Measurements from ENCODE around the gene RAD18.

DNA sequence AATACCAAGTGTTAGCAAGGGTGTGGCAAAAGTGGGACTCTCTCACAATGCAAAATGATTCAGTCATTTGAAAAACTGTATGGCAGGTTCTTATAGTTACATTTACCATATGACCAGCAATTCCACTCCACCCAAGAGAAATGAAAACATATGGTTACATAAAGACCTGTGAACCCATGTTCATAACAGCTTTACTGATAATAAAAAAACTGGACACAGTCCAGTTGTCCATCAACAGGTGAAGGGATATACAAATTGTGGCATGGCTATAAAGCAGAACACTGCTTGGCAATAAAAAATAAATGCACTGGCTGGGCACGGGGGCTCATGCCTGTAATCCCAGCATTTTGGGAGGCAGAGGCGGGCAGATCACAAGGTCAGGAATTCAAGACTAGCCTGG is 30.8 kb downstream of the RAD18 start:
- TF ChIP-seq, protein P1, sequence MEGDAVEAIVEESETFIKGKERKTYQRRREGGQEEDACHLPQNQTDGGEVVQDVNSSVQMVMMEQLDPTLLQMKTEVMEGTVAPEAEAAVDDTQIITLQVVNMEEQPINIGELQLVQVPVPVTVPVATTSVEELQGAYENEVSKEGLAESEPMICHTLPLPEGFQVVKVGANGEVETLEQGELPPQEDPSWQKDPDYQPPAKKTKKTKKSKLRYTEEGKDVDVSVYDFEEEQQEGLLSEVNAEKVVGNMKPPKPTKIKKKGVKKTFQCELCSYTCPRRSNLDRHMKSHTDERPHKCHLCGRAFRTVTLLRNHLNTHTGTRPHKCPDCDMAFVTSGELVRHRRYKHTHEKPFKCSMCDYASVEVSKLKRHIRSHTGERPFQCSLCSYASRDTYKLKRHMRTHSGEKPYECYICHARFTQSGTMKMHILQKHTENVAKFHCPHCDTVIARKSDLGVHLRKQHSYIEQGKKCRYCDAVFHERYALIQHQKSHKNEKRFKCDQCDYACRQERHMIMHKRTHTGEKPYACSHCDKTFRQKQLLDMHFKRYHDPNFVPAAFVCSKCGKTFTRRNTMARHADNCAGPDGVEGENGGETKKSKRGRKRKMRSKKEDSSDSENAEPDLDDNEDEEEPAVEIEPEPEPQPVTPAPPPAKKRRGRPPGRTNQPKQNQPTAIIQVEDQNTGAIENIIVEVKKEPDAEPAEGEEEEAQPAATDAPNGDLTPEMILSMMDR (conservative IDR thresholded peaks at IDR 0.05; ENCODE audit: low read depth, low read length): no peak
- no peak for TF ChIP-seq EZH2phosphoT487 (IDR thresholded peaks at IDR 0.05; ENCODE audit: borderline replicate concordance, low read length)

All from PC-3 (cell line).